H1 (cell line): ENCODE results near the gene TRIM5. TPM values are rescaled to one million over a fixed set of nuclear protein-coding genes. Genes with fewer than 3 reads are reported as not detected.
"Not testable (repeated sequence)": the region's sequence is repeated elsewhere in the genome, so short reads cannot be mapped to it uniquely, and the experiment has no call there.

Experiments used
- CTCF ChIA-PET: fragments of 300-600 bp; sonication (Branson Sonifier 250); formaldehyde crosslinking; loops from one replicate; lab custom pipeline; 2021; ENCODE audit not compliant: partially characterized antibody; lab: Charles Lee
- POLR2A ChIA-PET: fragments of 300-600 bp; sonication (Branson Sonifier 250); formaldehyde crosslinking; loops from one replicate; lab custom pipeline; 2021; ENCODE audit warnings: inconsistent platforms; ENCODE audit not compliant: partially characterized antibody; lab: Charles Lee
- DNase-seq, 2 experiments: peaks; one replicate each; pipeline versions ENCODE4 v3.0.0 to v3.0.0-alpha.2; 2010 to 2022; ENCODE audit warnings: low spot score in 2 of 2, low read depth in 1 of 2, mixed read lengths in 1 of 2
- FAIRE-seq: peaks from 2 replicates; lab custom pipeline; 2011; peaks lifted over from hg19 to GRCh38; lab: Jason Lieb, UNC
- H2AFZ ChIP-seq: 2 replicates; pipeline ENCODE4 v1.8.1; 2012; ENCODE audit warnings: low read length, inconsistent platforms
- H2AK5ac ChIP-seq: 2 replicates; pipeline ENCODE4 v1.6.1; 2013; ENCODE audit warnings: low read depth, low read length
- H2BK120ac ChIP-seq: replicated peaks from 2 replicates; pipeline ENCODE3; 2013; ENCODE audit warnings: low read depth, low read length, inconsistent platforms
- H2BK12ac ChIP-seq: 2 replicates; pipeline ENCODE4 v1.6.1; 2013; ENCODE audit warnings: low read depth, low read length
- H2BK15ac ChIP-seq: 2 replicates; pipeline ENCODE4 v1.6.1; 2013; ENCODE audit warnings: low read length
- H2BK20ac ChIP-seq: 2 replicates; pipeline ENCODE4 v1.6.1; 2013; ENCODE audit warnings: low read length
- H2BK5ac ChIP-seq: 2 replicates; pipeline ENCODE4 v1.6.1; 2013; ENCODE audit warnings: low read depth, low read length
- H3K14ac ChIP-seq: 2 replicates; pipeline ENCODE4 v1.6.1; 2013; ENCODE audit warnings: inconsistent platforms; ENCODE audit not compliant: insufficient read length
- H3K18ac ChIP-seq: 2 replicates; pipeline ENCODE4 v1.6.1; 2013; ENCODE audit warnings: low read length; ENCODE audit errors: extremely low read depth
- H3K23ac ChIP-seq: 2 replicates; pipeline ENCODE4 v1.6.1; 2013; ENCODE audit warnings: inconsistent platforms; ENCODE audit not compliant: insufficient read length
- H3K23me2 ChIP-seq: 2 replicates; pipeline ENCODE4 v1.6.1; 2013; ENCODE audit warnings: low read depth, low read length
- H3K27ac ChIP-seq: 2 replicates; pipeline ENCODE4 v1.6.1; 2011; ENCODE audit warnings: low read depth, low read length, inconsistent platforms
- H3K27me3 ChIP-seq, 4 experiments: replicated peaks in 1 of 4; 1 replicate in 1 of 4; 2 replicates in 3 of 4; pipeline versions ENCODE4 v1.6.1 to v1.8.1; 2011 to 2013; ENCODE audit warnings: low read length in 3 of 4, mild to moderate bottlenecking in 3 of 4, inconsistent platforms in 2 of 4, mixed read lengths in 2 of 4, moderate library complexity in 1 of 4; ENCODE audit not compliant: control insufficient read depth in 3 of 4, insufficient read depth in 3 of 4; ENCODE audit errors: extremely low read depth in 1 of 4
- H3K36me3 ChIP-seq, 4 experiments: 2 replicates each; pipeline versions ENCODE4 v1.6.1 to v1.8.1; 2011 to 2013; ENCODE audit warnings: mild to moderate bottlenecking in 4 of 4, low read length in 3 of 4, moderate library complexity in 2 of 4, control low read depth in 1 of 4, inconsistent platforms in 1 of 4; ENCODE audit not compliant: insufficient read depth in 4 of 4, control insufficient read depth in 2 of 4
- H3K4ac ChIP-seq: replicated peaks from 2 replicates; pipeline ENCODE3; 2013; ENCODE audit warnings: low read length, low read depth, mixed read lengths, inconsistent platforms; ENCODE audit not compliant: insufficient read length
- H3K4me1 ChIP-seq, 4 experiments: replicated peaks in 1 of 4; 1 replicate in 1 of 4; 2 replicates in 3 of 4; pipeline versions ENCODE4 v1.6.1 to v1.8.1; 2011 to 2013; ENCODE audit warnings: low read length in 3 of 4, inconsistent platforms in 2 of 4, mixed read lengths in 1 of 4; ENCODE audit not compliant: insufficient read depth in 4 of 4, control insufficient read depth in 3 of 4
- H3K4me2 ChIP-seq, 2 experiments: 2 replicates each; pipeline versions ENCODE4 v1.6.1 to v1.8.1; 2011 to 2013; ENCODE audit warnings: low read depth in 2 of 2, low read length in 2 of 2, control low read depth in 1 of 2, inconsistent platforms in 1 of 2, mild to moderate bottlenecking in 1 of 2; ENCODE audit not compliant: insufficient read depth in 1 of 2
- H3K4me3 ChIP-seq, 4 experiments: fragments of 200-600, 300-600 bp in 1 of 4; sonication (generic), shearing (Covaris generic), sonication (Bioruptor Twin) in 1 of 4; 2 replicates each; pipeline versions ENCODE4 v1.5.1 to v1.8.1; 2011 to 2016; ENCODE audit warnings: low read length in 4 of 4, low read depth in 3 of 4, control low read depth in 2 of 4, inconsistent platforms in 2 of 4, mild to moderate bottlenecking in 2 of 4, mixed read lengths in 1 of 4, moderate library complexity in 1 of 4; ENCODE audit not compliant: insufficient read depth in 2 of 4; ENCODE audit errors: extremely low read depth in 1 of 4
- H3K56ac ChIP-seq: replicated peaks from 2 replicates; pipeline ENCODE3; 2013; ENCODE audit warnings: low read depth, mild to moderate bottlenecking, mixed read lengths, low read length, inconsistent platforms; ENCODE audit not compliant: insufficient read length
- H3K79me1 ChIP-seq: 2 replicates; pipeline ENCODE4 v1.6.1; 2013; ENCODE audit warnings: low read depth, low read length, control low read depth
- H3K79me2 ChIP-seq, 2 experiments: 2 replicates each; pipeline versions ENCODE4 v1.6.1 to v1.8.1; 2012 to 2013; ENCODE audit warnings: low read length in 2 of 2, mild to moderate bottlenecking in 2 of 2, inconsistent platforms in 1 of 2; ENCODE audit not compliant: insufficient read depth in 2 of 2, control insufficient read depth in 1 of 2
- H3K9ac ChIP-seq, 4 experiments: replicated peaks in 1 of 4; 1 replicate in 1 of 4; 2 replicates in 3 of 4; pipeline versions ENCODE4 v1.6.1 to v1.8.1; 2011 to 2013; ENCODE audit warnings: low read depth in 3 of 4, low read length in 3 of 4, control low read depth in 2 of 4, mild to moderate bottlenecking in 2 of 4, moderate library complexity in 2 of 4, inconsistent platforms in 1 of 4; ENCODE audit errors: extremely low read depth in 1 of 4
- H3K9me3 ChIP-seq, 2 experiments: 2 replicates each; pipeline versions ENCODE4 v1.6.1 to v1.8.1; 2012 to 2013; ENCODE audit warnings: mild to moderate bottlenecking in 2 of 2, moderate library complexity in 2 of 2, control low read depth in 1 of 2, inconsistent platforms in 1 of 2, low read depth in 1 of 2, low read length in 1 of 2, mixed read lengths in 1 of 2; ENCODE audit not compliant: insufficient read depth in 2 of 2
- H4K20me1 ChIP-seq, 2 experiments: replicated peaks in 1 of 2; 2 replicates each; pipeline versions ENCODE3 to v1.8.1; 2011 to 2013; ENCODE audit warnings: inconsistent platforms in 2 of 2, low read length in 2 of 2, mild to moderate bottlenecking in 1 of 2; ENCODE audit not compliant: insufficient read depth in 2 of 2, control insufficient read depth in 1 of 2
- H4K5ac ChIP-seq: 2 replicates; pipeline ENCODE4 v1.6.1; 2013; ENCODE audit warnings: low read length, low read depth, mixed read lengths, inconsistent platforms; ENCODE audit not compliant: insufficient read length
- H4K8ac ChIP-seq: 2 replicates; pipeline ENCODE4 v1.8.0; 2013; ENCODE audit warnings: mild to moderate bottlenecking, moderate library complexity, low read length, inconsistent platforms; ENCODE audit not compliant: insufficient read depth; ENCODE audit errors: extremely low read depth
- H4K91ac ChIP-seq: replicated peaks from 2 replicates; pipeline ENCODE3; 2013; ENCODE audit warnings: low read length, mixed read lengths, inconsistent platforms; ENCODE audit not compliant: insufficient read length
- WGBS, 2 experiments: shearing (Covaris generic) in 1 of 2; methylation state at CpG; one replicate each; pipeline versions ENCODE4 v1.1.6 to v1.1.7; 2013 to 2015; ENCODE audit warnings: low lambda C conversion rate in 2 of 2, mixed read lengths in 2 of 2, inconsistent platforms in 1 of 2, low coverage in 1 of 2, missing lambda C conversion rate in 1 of 2; ENCODE audit not compliant: insufficient replicate concordance in 2 of 2, insufficient coverage in 1 of 2, insufficient read length in 1 of 2; ENCODE audit errors: extremely low coverage in 1 of 2, missing lambda C conversion rate in 1 of 2; 5-methylcytosine and 5-hydroxymethylcytosine counted together
- polyA plus RNA-seq, 7 experiments: library from polyadenylated mRNA; depleted of rRNA in 3 of 7; stranded (reverse) in 5 of 7; unstranded in 2 of 7; fragments of >200 nt in 5 of 7; fragments of 200-250 nt in 2 of 7; gene quantifications; 1 replicate in 5 of 7; 2 replicates in 1 of 7; 4 replicates in 1 of 7; pipeline versions ENCODE4 v1.2.1 to v1.2.3, GENCODE V29; 2011 to 2013; ENCODE audit warnings: missing spikeins in 2 of 7, mixed read lengths in 2 of 7
- total RNA-seq: library from RNA; stranded (reverse); fragmentation: NEBNext Ultra II Directional; extraction: Animal tissue kit (Norgen Biotek cat#: 25700); gene quantifications from 2 replicates; pipeline ENCODE4 v1.2.1, GENCODE V29; 2021

TRIM5 gene
- total and polyA plus RNA-seq, 2 of the 8 experiments (the other 6 are each of a cell fraction or from before 2014, with no cell fraction given) = 23.5 to 35.5 TPM

DNA sequence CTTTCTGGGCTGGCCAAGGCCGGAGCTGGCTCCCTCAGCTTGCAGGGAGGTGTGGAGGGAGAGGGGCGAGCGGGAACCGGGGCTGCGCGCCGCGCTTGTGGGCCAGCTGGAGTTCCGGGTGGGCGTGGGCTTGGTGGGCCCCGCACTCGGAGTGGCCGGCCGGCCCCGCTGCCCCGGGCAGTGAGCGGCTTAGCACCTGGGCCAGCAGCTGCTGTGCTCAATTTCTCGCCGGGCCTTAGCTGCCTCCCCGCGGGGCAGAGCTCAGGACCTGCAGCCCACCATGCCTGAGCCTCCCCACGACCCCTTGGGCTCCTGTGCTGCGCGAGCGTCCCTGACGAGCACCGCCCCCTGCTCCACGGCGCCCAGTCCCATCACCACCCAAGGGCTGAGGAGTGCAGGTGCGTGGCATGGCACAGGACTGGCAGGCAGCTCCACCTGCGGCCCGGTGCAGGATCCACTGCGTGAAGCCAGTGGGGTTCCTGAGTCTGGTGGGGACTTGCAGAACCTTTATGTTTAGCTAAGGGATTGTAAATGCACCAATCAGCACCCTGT is 1.9 kb downstream of the TRIM5 start:
- H2AK5ac ChIP-seq, H2BK5ac ChIP-seq, H3K14ac ChIP-seq, H3K4me1 ChIP-seq, H3K4ac ChIP-seq, H3K4me3 ChIP-seq, H4K5ac ChIP-seq, H3K4me2 ChIP-seq, H2BK15ac ChIP-seq, H2BK20ac ChIP-seq, H3K79me2 ChIP-seq, H3K9ac ChIP-seq, H2BK120ac ChIP-seq, H2BK12ac ChIP-seq, DNase-seq, H3K27me3 ChIP-seq, H3K56ac ChIP-seq, H4K8ac ChIP-seq, H3K18ac ChIP-seq, FAIRE-seq, POLR2A ChIA-PET, H3K79me1 ChIP-seq, H3K23ac ChIP-seq, H3K27ac ChIP-seq, H4K20me1 ChIP-seq, H3K23me2 ChIP-seq, H2AFZ ChIP-seq, H4K91ac ChIP-seq: not testable (repeated sequence)
- WGBS, 2 experiments = 99% methylated on average over 10 of the region's 33 CpGs; no CpG with 5 or more reads in 1 of the 2 experiments
- Histone ChIP-seq H3K36me3 (peaks cover 10 to 25% (median 16%) of the 10 kb centered on the region in 4 experiments; a peak in 7 of 8 replicates), H3K9me3 (peaks cover 0 to 12% of the 10 kb centered on the region in 2 experiments; a peak in 2 of 4 replicates)
- CTCF ChIA-PET = interaction anchor here (1.3 to 3.9 kb wide), 5 partner anchors 15 to 124 kb away, joined by 4 to 21 read pairs (median 5); no protein-coding TSS in a partner anchor
